ENCODE results near the gene TOPBP1.
A peak's percentile ranks its signal among the peaks of the same experiment; 100 is the strongest.

TOPBP1 gene

DNA sequence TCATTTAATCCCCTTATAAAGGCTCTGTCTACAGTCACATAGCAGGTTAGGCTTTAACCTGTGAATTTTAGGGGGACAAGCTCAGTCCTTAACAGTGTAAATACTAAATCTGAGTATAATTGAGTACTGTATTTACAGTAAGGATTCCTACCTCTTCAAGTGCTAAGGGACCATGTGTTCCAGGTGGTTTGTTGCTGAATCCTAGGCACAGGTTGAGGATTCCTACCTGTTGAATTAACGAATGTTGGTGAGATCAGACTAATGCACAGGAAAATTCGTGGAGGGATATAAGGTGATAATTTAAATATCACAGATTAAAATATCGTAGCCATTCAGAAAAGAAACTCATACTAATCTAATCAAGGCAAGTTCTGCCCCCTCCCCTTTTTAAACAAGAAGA lies 63.3 kb downstream of the TOPBP1 start:
- H3K4me3 ChIP-seq (IDR thresholded peaks at IDR 0.05; ENCODE audit: insufficient read depth, low read depth, low read length) = no peak overlapping the region
- H3K36me3 ChIP-seq (ENCODE audit: insufficient read depth) = no peaks in the 10 kb centered on the region
- H3K27me3 ChIP-seq (ENCODE audit: insufficient read depth, low read depth) = no peaks in the 10 kb centered on the region
- H3K9ac ChIP-seq = no peak overlapping the region
- no peaks in the 10 kb centered on the region for H4K20me1 ChIP-seq (ENCODE audit: insufficient read depth)
- H3K27ac ChIP-seq = no peak overlapping the region
- TF ChIP-seq, protein P1, sequence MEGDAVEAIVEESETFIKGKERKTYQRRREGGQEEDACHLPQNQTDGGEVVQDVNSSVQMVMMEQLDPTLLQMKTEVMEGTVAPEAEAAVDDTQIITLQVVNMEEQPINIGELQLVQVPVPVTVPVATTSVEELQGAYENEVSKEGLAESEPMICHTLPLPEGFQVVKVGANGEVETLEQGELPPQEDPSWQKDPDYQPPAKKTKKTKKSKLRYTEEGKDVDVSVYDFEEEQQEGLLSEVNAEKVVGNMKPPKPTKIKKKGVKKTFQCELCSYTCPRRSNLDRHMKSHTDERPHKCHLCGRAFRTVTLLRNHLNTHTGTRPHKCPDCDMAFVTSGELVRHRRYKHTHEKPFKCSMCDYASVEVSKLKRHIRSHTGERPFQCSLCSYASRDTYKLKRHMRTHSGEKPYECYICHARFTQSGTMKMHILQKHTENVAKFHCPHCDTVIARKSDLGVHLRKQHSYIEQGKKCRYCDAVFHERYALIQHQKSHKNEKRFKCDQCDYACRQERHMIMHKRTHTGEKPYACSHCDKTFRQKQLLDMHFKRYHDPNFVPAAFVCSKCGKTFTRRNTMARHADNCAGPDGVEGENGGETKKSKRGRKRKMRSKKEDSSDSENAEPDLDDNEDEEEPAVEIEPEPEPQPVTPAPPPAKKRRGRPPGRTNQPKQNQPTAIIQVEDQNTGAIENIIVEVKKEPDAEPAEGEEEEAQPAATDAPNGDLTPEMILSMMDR (conservative IDR thresholded peaks at IDR 0.05; ENCODE audit: low read depth, low read length) = no peak
- no peak overlapping the region for H2AFZ ChIP-seq (ENCODE audit: low read depth)
- H3K79me2 ChIP-seq (ENCODE audit: insufficient read depth, low read depth) = no peaks in the 10 kb centered on the region
- no peak overlapping the region for H3K4me2 ChIP-seq
- peaks cover 4% of the 10 kb centered on the region for H3K4me1 ChIP-seq (ENCODE audit: low read depth, poor library complexity, severe bottlenecking)

DNA sequence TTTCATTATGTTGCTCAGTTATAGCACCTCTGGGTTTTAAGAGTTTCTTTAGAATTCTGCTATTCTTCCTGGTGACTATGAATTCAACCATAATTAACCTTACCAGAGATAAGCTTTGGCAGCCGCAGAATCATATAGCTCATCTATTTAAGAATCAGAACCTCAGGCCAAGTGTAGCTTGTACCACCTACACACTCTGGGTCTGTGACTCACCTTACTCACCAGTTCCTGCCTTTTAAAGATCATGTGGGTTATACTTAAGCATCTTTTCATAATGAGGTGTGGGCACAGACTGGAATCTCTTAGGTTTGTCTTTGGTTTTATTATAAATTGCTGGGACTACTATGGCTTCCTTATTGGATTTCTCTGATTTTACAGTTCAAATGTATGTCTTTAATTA lies 66.4 kb downstream of the TOPBP1 start:
- H3K36me3 ChIP-seq (ENCODE audit: insufficient read depth) = no peaks in the 10 kb centered on the region
- no peak overlapping the region for H3K9ac ChIP-seq
- H3K79me2 ChIP-seq (ENCODE audit: insufficient read depth, low read depth) = no peaks in the 10 kb centered on the region
- H4K20me1 ChIP-seq (ENCODE audit: insufficient read depth) = peaks cover 4% of the 10 kb centered on the region; the same call in 1 of the 2 replicates
- H3K4me1 ChIP-seq (ENCODE audit: low read depth, poor library complexity, severe bottlenecking) = peaks cover 34% of the 10 kb centered on the region
- TF ChIP-seq, protein P1 (conservative IDR thresholded peaks at IDR 0.05; ENCODE audit: low read depth, low read length) = no peak
- no peaks in the 10 kb centered on the region for H3K27me3 ChIP-seq (ENCODE audit: insufficient read depth, low read depth)
- H3K4me2 ChIP-seq = no peak overlapping the region
- no peak overlapping the region for H3K4me3 ChIP-seq (IDR thresholded peaks at IDR 0.05; ENCODE audit: insufficient read depth, low read depth, low read length)
- H3K27ac ChIP-seq = no peak overlapping the region
- no peak overlapping the region for H2AFZ ChIP-seq (ENCODE audit: low read depth)

DNA sequence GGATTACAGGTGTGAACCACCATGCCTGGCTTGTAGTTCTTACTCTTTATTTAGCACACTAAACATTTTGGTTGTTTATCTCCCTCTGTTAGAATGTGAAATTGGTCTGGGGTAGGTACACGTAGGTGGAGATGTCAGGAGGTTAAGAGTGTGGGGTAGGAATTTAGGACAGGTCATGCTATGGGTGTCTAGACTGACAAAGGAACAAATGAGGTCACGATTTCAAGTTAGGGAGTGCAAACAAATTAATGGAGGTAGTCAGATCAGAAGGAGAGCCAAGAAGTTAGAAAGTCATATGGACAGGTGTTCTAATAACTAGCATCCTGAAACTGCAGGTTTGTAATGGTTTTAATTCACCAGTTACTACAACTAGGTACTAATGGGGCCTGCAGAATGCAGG lies 68.5 kb downstream of the TOPBP1 start:
- Histone ChIP-seq H4K20me1 (ENCODE audit: insufficient read depth) (peaks cover 21% of the 10 kb centered on the region), H3K9ac (no peak overlapping the region), H3K27me3 (ENCODE audit: insufficient read depth, low read depth) (no peaks in the 10 kb centered on the region), H3K4me3 (IDR thresholded peaks at IDR 0.05; ENCODE audit: insufficient read depth, low read depth, low read length) (no peak overlapping the region), H2AFZ (ENCODE audit: low read depth) (no peak overlapping the region), H3K79me2 (ENCODE audit: insufficient read depth, low read depth) (peaks cover 5% of the 10 kb centered on the region; the same call in 1 of the 2 replicates), H3K27ac (peak overlapping the region; percentile 49), H3K4me2 (no peak overlapping the region), H3K4me1 (ENCODE audit: low read depth, poor library complexity, severe bottlenecking) (peaks cover 55% of the 10 kb centered on the region), H3K36me3 (ENCODE audit: insufficient read depth) (peaks cover 10% of the 10 kb centered on the region; the same call in 1 of the 2 replicates)
- TF ChIP-seq, protein P1 (conservative IDR thresholded peaks at IDR 0.05; ENCODE audit: low read depth, low read length) = no peak

DNA sequence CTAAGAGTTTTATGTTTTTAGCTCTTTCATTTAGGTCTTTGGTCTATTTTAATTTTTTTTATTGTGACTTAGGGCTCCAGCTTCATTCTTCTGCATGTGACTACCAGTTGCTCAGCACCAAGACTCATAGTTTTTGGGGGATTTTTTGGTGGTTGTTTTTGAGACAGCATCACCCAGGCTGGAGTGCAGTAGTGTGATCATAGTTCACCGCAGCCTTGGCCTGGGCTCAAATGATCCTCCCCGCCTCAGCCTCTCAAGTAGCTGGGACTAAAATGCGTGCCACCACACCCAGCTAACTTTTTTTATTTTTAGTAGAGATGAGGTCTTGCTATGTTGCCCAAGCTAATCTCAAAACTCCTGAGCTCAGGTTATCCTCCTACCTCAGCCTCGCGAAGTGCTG lies 68.9 kb downstream of the TOPBP1 start:
- no peak overlapping the region for H3K4me2 ChIP-seq
- peaks cover 9% of the 10 kb centered on the region; the same call in 1 of the 2 replicates for H3K79me2 ChIP-seq (ENCODE audit: insufficient read depth, low read depth)
- no peak overlapping the region for H2AFZ ChIP-seq (ENCODE audit: low read depth)
- H3K36me3 ChIP-seq (ENCODE audit: insufficient read depth) = peaks cover 14% of the 10 kb centered on the region; the same call in 1 of the 2 replicates
- H3K4me3 ChIP-seq (IDR thresholded peaks at IDR 0.05; ENCODE audit: insufficient read depth, low read depth, low read length) = no peak overlapping the region
- peaks cover 59% of the 10 kb centered on the region for H3K4me1 ChIP-seq (ENCODE audit: low read depth, poor library complexity, severe bottlenecking)
- TF ChIP-seq, protein P1 (conservative IDR thresholded peaks at IDR 0.05; ENCODE audit: low read depth, low read length) = no peak
- H4K20me1 ChIP-seq (ENCODE audit: insufficient read depth) = peaks cover 25% of the 10 kb centered on the region
- H3K27ac ChIP-seq = peak overlapping the region; percentile 49
- no peak overlapping the region for H3K9ac ChIP-seq
- no peaks in the 10 kb centered on the region for H3K27me3 ChIP-seq (ENCODE audit: insufficient read depth, low read depth)
